K562 treated with DMSO at 1 percent for 24 hours (cell line): ENCODE results near the gene KLB. TPM values are rescaled to one million over a fixed set of nuclear protein-coding genes. Genes with fewer than 3 reads are reported as not detected.

Experiments
- total RNA-seq: library from RNA; unstranded; fragments of 300-600 nt; gene quantifications from 2 replicates; pipeline ENCODE4 v1.2.3, GENCODE V29; 2022; ENCODE audit warnings: low read depth; ENCODE audit not compliant: insufficient read depth

Gene KLB
- not detected in 2 replicates for total RNA-seq

DNA sequence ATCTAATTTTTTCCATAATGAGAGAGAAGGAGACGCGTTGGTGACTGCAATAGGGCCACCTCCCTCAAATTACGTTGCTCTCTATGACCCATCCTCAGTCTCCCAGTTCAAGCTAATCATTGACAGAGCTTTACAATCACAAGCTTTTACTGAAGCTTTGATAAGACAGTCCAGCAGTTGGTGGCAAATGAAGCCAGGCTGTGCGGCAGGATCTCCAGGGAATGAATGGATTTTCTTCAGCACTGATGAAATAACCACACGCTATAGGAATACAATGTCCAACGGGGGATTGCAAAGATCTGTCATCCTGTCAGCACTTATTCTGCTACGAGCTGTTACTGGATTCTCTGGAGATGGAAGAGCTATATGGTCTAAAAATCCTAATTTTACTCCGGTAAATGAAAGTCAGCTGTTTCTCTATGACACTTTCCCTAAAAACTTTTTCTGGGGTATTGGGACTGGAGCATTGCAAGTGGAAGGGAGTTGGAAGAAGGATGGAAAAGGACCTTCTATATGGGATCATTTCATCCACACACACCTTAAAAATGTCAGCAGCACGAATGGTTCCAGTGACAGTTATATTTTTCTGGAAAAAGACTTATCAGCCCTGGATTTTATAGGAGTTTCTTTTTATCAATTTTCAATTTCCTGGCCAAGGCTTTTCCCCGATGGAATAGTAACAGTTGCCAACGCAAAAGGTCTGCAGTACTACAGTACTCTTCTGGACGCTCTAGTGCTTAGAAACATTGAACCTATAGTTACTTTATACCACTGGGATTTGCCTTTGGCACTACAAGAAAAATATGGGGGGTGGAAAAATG, at the start of gene KLB:
TSS of gene KLB (plus strand) at position 168 of the 821 bp plus-strand sequence. CDS start at position 188, 20 bp downstream.

DNA sequence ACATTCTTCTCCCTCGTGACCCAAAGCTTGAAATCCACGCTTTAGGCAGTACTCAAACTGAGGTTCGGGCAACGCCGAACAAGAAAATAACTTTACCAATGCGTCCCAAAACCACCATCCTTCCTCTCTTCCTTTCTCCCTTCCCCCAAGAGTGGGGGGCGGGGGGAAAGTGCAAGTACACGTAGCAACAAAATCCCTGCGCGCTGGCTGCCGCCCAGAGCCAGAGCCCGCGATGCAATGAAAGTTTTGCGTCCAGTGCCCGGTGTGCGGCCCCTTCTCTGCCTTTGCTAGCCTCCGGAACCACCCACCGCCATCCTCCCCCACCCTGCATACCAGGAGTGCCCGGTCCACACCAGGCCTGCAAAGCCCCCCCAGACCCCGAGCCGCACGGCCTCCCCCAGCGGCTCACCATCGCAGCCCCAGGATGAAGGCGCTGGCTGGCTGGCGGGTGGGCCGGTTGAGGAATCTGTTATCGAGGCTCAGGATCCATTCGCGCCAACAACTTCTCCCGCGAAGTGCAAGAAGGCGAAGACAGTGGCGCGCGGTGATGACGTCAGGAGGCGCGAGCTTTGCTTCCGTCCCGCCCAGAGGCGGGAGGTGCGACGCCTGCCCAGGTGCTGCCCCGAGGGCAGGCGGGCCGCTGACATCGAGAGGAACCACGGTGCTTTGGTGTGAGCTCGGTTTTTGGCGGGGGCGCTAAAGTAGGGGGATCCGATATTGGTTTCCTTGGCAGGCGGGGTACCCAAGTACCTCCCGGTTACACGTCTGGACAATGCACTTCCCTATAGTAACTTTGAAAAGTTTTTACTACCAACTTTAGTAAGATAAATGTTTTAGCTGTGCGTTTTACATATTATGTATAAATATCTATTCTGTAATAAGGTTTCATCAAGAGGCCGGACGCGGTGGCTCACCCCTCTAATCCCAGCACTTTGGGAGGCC, 40.6 kb upstream of the KLB start, which contains the start of gene RFC1:
TSS of gene RFC1 (minus strand) at position 533 of the 942 bp plus-strand sequence. CDS start at position 412, 121 bp downstream.

DNA sequence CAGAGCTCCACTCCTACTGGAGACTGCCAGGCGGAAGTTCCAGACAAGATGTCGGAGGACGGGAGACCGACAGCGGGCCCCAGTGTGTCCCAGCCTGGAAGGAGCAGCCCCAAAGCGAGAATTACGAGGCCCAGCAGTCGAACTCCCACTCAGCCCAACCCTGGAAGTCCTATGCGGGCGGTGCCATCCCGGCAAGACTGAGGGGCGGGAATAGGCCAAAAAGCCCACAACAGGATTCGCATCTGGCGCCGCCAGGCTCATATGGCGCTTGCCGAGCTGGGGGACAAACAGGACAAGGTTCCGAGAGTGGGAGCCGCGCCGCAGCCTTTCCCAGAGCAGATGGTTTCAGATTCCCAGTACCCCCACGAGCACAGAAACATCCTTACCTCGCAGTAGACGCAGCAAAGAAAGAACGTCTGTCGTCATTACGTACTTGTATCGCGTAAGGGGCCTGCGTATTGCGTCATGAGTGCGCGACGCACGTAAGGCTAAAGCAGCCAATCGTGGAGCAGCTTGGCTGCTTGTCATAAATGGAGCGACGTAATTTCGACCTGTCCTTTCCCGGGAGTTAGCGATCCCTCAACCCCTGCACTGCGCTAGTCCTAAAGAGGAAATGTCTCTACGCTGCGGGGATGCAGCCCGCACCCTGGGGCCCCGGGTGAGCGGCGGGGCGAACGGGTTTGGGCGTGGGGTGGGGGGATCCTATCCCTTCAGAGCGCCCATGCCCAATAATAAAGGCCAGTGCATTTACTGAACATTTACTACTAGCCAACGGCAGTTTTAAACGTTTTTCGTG, 52.0 kb downstream of the KLB start, which contains the start of the genes LIAS and RPL9:
TSS of gene LIAS (plus strand) at position 552 of the 796 bp plus-strand sequence. CDS start at position 614, 62 bp downstream.
TSS of gene RPL9 (minus strand) at position 418 of the 796 bp plus-strand sequence. CDS start 483 bp downstream, outside the sequence.

Other genes with a start within 250 kb of the KLB start
- 13.7 and 15.0 TPM in 2 replicates for gene WDR19, start 224.4 kb upstream of the KLB start, total RNA-seq
- 34.5 and 45.0 TPM in 2 replicates for gene RFC1, start 40.6 kb upstream of the KLB start, total RNA-seq
- gene RPL9, start 52.0 kb downstream of the KLB start, total RNA-seq: 2,269 and 2,426 TPM in 2 replicates
- gene LIAS, start 52.1 kb downstream of the KLB start, total RNA-seq: 12.2 and 12.3 TPM in 2 replicates
- gene UGDH, start 120.5 kb downstream of the KLB start, total RNA-seq: 10.2 and 11.5 TPM in 2 replicates
- gene SMIM14, start 231.9 kb downstream of the KLB start, total RNA-seq: 7.9 and 16.1 TPM in 2 replicates